ENCODE measurements around the gene GTF2A1.
A peak's percentile ranks its signal among the peaks of the same experiment; 100 is the strongest.

Gene GTF2A1

GRCh38 chr14:81206115-81206514 is 14.6 kb downstream of the GTF2A1 start:
- Histone ChIP-seq H3K56ac (ENCODE audit: low read length) (no peak overlapping the region), H2AK5ac (ENCODE audit: low read length) (no peak overlapping the region), H3K4me3 (ENCODE audit: low read length) (no peak overlapping the region), H3K4me2 (ENCODE audit: low read length) (no peak overlapping the region), H3K79me2 (ENCODE audit: control insufficient read depth, insufficient read depth, low read length) (peaks cover 25% of the 10 kb centered on the region), H3K4ac (ENCODE audit: low read depth, low read length) (no peak overlapping the region), H2BK120ac (ENCODE audit: low read depth, low read length) (no peak overlapping the region), H3K23ac (ENCODE audit: low read length) (no peak overlapping the region), H4K5ac (ENCODE audit: low read length) (no peak overlapping the region), H2BK5ac (ENCODE audit: low read length) (no peak overlapping the region), H4K8ac (ENCODE audit: low read depth, low read length) (no peak overlapping the region), H3K4me1 (ENCODE audit: control insufficient read depth, low read depth, low read length) (peaks cover 7% of the 10 kb centered on the region), H3K18ac (ENCODE audit: low read length) (no peak overlapping the region), H3K36me3 (ENCODE audit: control insufficient read depth, insufficient read depth, low read length) (peaks cover 2% of the 10 kb centered on the region), H3K27ac (ENCODE audit: low read depth, low read length) (no peak overlapping the region), H3K79me1 (ENCODE audit: low read length) (peaks cover 14% of the 10 kb centered on the region), H3K9ac (ENCODE audit: low read length) (no peak overlapping the region), H2BK15ac (replicated peaks; ENCODE audit: low read depth) (no peak overlapping the region), H3K27me3 (ENCODE audit: insufficient read depth, low read length, poor library complexity) (no peaks in the 10 kb centered on the region)
- no CpG with 5 or more reads among the region's 4 CpGs for WGBS (ENCODE audit: extremely low coverage, insufficient coverage, low lambda C conversion rate)
- no peak for DNase-seq

- no peak for DNase-seq
- WGBS (ENCODE audit: extremely low coverage, insufficient coverage, low lambda C conversion rate): no CpG with 5 or more reads among the region's 4 CpGs
- Histone ChIP-seq H2BK5ac (ENCODE audit: low read length) (no peak overlapping the region), H4K5ac (ENCODE audit: low read length) (no peak overlapping the region), H3K4me1 (ENCODE audit: control insufficient read depth, low read depth, low read length) (peaks cover 5% of the 10 kb centered on the region), H3K4me3 (ENCODE audit: low read length) (no peak overlapping the region), H2BK120ac (ENCODE audit: low read depth, low read length) (no peak overlapping the region), H3K18ac (ENCODE audit: low read length) (no peak overlapping the region), H3K36me3 (ENCODE audit: control insufficient read depth, insufficient read depth, low read length) (peaks cover 2% of the 10 kb centered on the region), H2AK5ac (ENCODE audit: low read length) (no peak overlapping the region), H2BK15ac (replicated peaks; ENCODE audit: low read depth) (no peak overlapping the region), H3K79me2 (ENCODE audit: control insufficient read depth, insufficient read depth, low read length) (peaks cover 23% of the 10 kb centered on the region), H3K56ac (ENCODE audit: low read length) (no peak overlapping the region), H3K23ac (ENCODE audit: low read length) (no peak overlapping the region), H3K79me1 (ENCODE audit: low read length) (peaks cover 12% of the 10 kb centered on the region), H3K27ac (ENCODE audit: low read depth, low read length) (no peak overlapping the region), H4K8ac (ENCODE audit: low read depth, low read length) (no peak overlapping the region), H3K4ac (ENCODE audit: low read depth, low read length) (no peak overlapping the region), H3K27me3 (ENCODE audit: insufficient read depth, low read length, poor library complexity) (no peaks in the 10 kb centered on the region), H3K4me2 (ENCODE audit: low read length) (no peak overlapping the region), H3K9ac (ENCODE audit: low read length) (no peak overlapping the region)
These were observed 15.1 kb downstream of the GTF2A1 start for GRCh38 chr14:81205639-81206038.

DNA sequence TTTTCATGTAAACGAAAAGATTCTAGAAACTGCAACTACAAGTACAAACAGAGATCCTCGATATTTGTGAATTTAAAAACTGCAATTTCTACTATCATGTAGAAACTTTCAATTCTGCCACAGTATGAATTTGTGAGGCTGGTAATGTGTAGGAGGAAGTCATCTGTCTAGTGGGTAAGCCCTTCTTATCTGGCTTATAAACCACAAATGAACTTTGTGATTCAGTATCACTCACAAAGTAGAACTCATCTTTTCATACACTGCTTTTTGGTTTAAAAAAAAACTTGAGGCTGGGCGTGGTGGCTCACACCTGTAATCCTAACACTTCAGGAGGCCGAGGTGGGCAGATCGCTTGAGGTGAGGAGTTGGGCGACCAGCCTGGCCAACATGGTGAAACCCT is 20.7 kb downstream of the GTF2A1 start:
- Histone ChIP-seq H3K79me2 (ENCODE audit: control insufficient read depth, insufficient read depth, low read length) (no peaks in the 10 kb centered on the region), H2BK15ac (replicated peaks; ENCODE audit: low read depth) (no peak overlapping the region), H3K56ac (ENCODE audit: low read length) (no peak overlapping the region), H4K8ac (ENCODE audit: low read depth, low read length) (no peak overlapping the region), H3K23ac (ENCODE audit: low read length) (no peak overlapping the region), H4K5ac (ENCODE audit: low read length) (no peak overlapping the region), H2AK5ac (ENCODE audit: low read length) (no peak overlapping the region), H3K36me3 (ENCODE audit: control insufficient read depth, insufficient read depth, low read length) (peaks cover 2% of the 10 kb centered on the region), H2BK5ac (ENCODE audit: low read length) (no peak overlapping the region), H3K27me3 (ENCODE audit: insufficient read depth, low read length, poor library complexity) (no peaks in the 10 kb centered on the region), H3K4ac (ENCODE audit: low read depth, low read length) (no peak overlapping the region), H3K4me2 (ENCODE audit: low read length) (no peak overlapping the region), H3K79me1 (ENCODE audit: low read length) (peaks cover 3% of the 10 kb centered on the region), H3K4me1 (ENCODE audit: control insufficient read depth, low read depth, low read length) (no peaks in the 10 kb centered on the region), H3K27ac (ENCODE audit: low read depth, low read length) (no peak overlapping the region), H3K18ac (ENCODE audit: low read length) (no peak overlapping the region), H3K4me3 (ENCODE audit: low read length) (no peak overlapping the region), H3K9ac (ENCODE audit: low read length) (no peak overlapping the region), H2BK120ac (ENCODE audit: low read depth, low read length) (no peak overlapping the region)
- WGBS (ENCODE audit: extremely low coverage, insufficient coverage, low lambda C conversion rate): no CpG with 5 or more reads among the region's 6 CpGs
- DNase-seq: no peak

DNA sequence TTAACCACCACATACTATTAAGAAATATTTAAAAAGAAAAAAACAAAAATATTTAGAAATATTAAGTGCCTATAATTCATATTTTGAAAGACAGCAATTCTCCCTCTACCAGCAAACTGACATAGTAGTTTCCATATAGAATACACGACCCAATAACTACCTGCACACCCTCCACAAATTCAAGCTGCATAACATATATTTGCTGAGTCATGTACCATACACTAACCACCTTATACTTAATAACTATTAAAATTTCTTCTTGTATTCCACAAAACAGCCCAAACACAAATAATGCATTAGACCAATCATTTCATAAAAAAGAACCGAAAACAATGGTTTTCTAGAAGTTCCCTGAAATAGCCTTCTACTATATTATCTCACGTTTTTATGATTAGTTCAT is 21.7 kb downstream of the GTF2A1 start:
- H3K79me1 ChIP-seq (ENCODE audit: low read length): peaks cover 3% of the 10 kb centered on the region
- H3K36me3 ChIP-seq (ENCODE audit: control insufficient read depth, insufficient read depth, low read length): peaks cover 2% of the 10 kb centered on the region
- no CpG with 5 or more reads among the region's 3 CpGs for WGBS (ENCODE audit: extremely low coverage, insufficient coverage, low lambda C conversion rate)

DNA sequence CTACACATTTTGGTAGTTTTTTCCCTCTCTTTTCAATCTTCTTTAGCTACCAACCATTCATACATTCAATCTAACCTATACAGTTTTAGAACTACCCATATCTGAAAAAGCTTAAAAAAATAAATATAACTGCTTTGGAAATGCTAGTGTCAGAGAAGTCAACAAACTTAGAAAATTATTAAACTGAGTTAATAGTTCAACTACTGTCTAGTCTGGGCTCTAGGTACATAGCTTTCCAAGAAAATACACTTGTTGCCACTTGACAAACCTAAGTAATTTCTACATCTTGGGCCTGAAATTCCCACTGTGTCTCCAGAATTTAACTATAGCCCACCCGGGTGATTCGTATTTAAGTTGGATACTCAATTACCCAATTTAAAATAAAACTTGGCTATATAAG is 22.1 kb downstream of the GTF2A1 start:
- Histone ChIP-seq H2AK5ac (ENCODE audit: low read length) (no peak overlapping the region), H2BK120ac (ENCODE audit: low read depth, low read length) (no peak overlapping the region), H3K9ac (ENCODE audit: low read length) (no peak overlapping the region), H3K79me1 (ENCODE audit: low read length) (peaks cover 2% of the 10 kb centered on the region), H3K56ac (ENCODE audit: low read length) (no peak overlapping the region), H3K4ac (ENCODE audit: low read depth, low read length) (no peak overlapping the region), H3K79me2 (ENCODE audit: control insufficient read depth, insufficient read depth, low read length) (no peaks in the 10 kb centered on the region), H3K36me3 (ENCODE audit: control insufficient read depth, insufficient read depth, low read length) (peaks cover 2% of the 10 kb centered on the region), H3K27me3 (ENCODE audit: insufficient read depth, low read length, poor library complexity) (no peaks in the 10 kb centered on the region), H2BK15ac (replicated peaks; ENCODE audit: low read depth) (no peak overlapping the region), H4K5ac (ENCODE audit: low read length) (no peak overlapping the region), H4K8ac (ENCODE audit: low read depth, low read length) (no peak overlapping the region), H3K27ac (ENCODE audit: low read depth, low read length) (no peak overlapping the region), H3K23ac (ENCODE audit: low read length) (no peak overlapping the region), H3K18ac (ENCODE audit: low read length) (no peak overlapping the region), H3K4me2 (ENCODE audit: low read length) (no peak overlapping the region), H2BK5ac (ENCODE audit: low read length) (no peak overlapping the region), H3K4me1 (ENCODE audit: control insufficient read depth, low read depth, low read length) (no peaks in the 10 kb centered on the region), H3K4me3 (ENCODE audit: low read length) (no peak overlapping the region)
- WGBS (ENCODE audit: extremely low coverage, insufficient coverage, low lambda C conversion rate): no CpG with 5 or more reads among the region's 2 CpGs
- DNase-seq: no peak

More for the DNA sequence above, 21.7 kb downstream of the GTF2A1 start:
- no peak overlapping the region for H2BK15ac ChIP-seq (replicated peaks; ENCODE audit: low read depth)
- no peak for DNase-seq
- H2AK5ac ChIP-seq (ENCODE audit: low read length): no peak overlapping the region
- H3K27me3 ChIP-seq (ENCODE audit: insufficient read depth, low read length, poor library complexity): no peaks in the 10 kb centered on the region
- no peak overlapping the region for H2BK5ac ChIP-seq (ENCODE audit: low read length)
- H3K56ac ChIP-seq (ENCODE audit: low read length): no peak overlapping the region
- no peak overlapping the region for H3K9ac ChIP-seq (ENCODE audit: low read length)
- H3K27ac ChIP-seq (ENCODE audit: low read depth, low read length): no peak overlapping the region
- no peak overlapping the region for H3K4ac ChIP-seq (ENCODE audit: low read depth, low read length)
- no peaks in the 10 kb centered on the region for H3K79me2 ChIP-seq (ENCODE audit: control insufficient read depth, insufficient read depth, low read length)
- H4K5ac ChIP-seq (ENCODE audit: low read length): no peak overlapping the region
- H3K4me2 ChIP-seq (ENCODE audit: low read length): no peak overlapping the region
- no peak overlapping the region for H4K8ac ChIP-seq (ENCODE audit: low read depth, low read length)
- H3K4me3 ChIP-seq (ENCODE audit: low read length): no peak overlapping the region
- no peak overlapping the region for H3K23ac ChIP-seq (ENCODE audit: low read length)
- no peak overlapping the region for H2BK120ac ChIP-seq (ENCODE audit: low read depth, low read length)
- H3K18ac ChIP-seq (ENCODE audit: low read length): no peak overlapping the region
- no peaks in the 10 kb centered on the region for H3K4me1 ChIP-seq (ENCODE audit: control insufficient read depth, low read depth, low read length)

GRCh38 chr14:81193924-81194633 is 26.7 kb downstream of the GTF2A1 start:
- no peak overlapping the region for H2BK120ac ChIP-seq (ENCODE audit: low read depth, low read length)
- no CpG with 5 or more reads among the region's 3 CpGs for WGBS (ENCODE audit: extremely low coverage, insufficient coverage, low lambda C conversion rate)
- no peak overlapping the region for H3K18ac ChIP-seq (ENCODE audit: low read length)
- H2BK15ac ChIP-seq (replicated peaks; ENCODE audit: low read depth): no peak overlapping the region
- peaks cover 2% of the 10 kb centered on the region for H3K36me3 ChIP-seq (ENCODE audit: control insufficient read depth, insufficient read depth, low read length)
- no peaks in the 10 kb centered on the region for H3K4me1 ChIP-seq (ENCODE audit: control insufficient read depth, low read depth, low read length)
- no peak overlapping the region for H3K4me2 ChIP-seq (ENCODE audit: low read length)
- H3K4ac ChIP-seq (ENCODE audit: low read depth, low read length): no peak overlapping the region
- no peak overlapping the region for H3K9ac ChIP-seq (ENCODE audit: low read length)
- no peak overlapping the region for H3K4me3 ChIP-seq (ENCODE audit: low read length)
- peak; percentile 23 for DNase-seq
- no peak overlapping the region for H4K8ac ChIP-seq (ENCODE audit: low read depth, low read length)
- H3K27me3 ChIP-seq (ENCODE audit: insufficient read depth, low read length, poor library complexity): no peaks in the 10 kb centered on the region
- H3K79me2 ChIP-seq (ENCODE audit: control insufficient read depth, insufficient read depth, low read length): no peaks in the 10 kb centered on the region
- H3K27ac ChIP-seq (ENCODE audit: low read depth, low read length): no peak overlapping the region
- no peak overlapping the region for H3K23ac ChIP-seq (ENCODE audit: low read length)
- H2BK5ac ChIP-seq (ENCODE audit: low read length): no peak overlapping the region
- no peak overlapping the region for H3K56ac ChIP-seq (ENCODE audit: low read length)
- H3K79me1 ChIP-seq (ENCODE audit: low read length): peaks cover 2% of the 10 kb centered on the region
- no peak overlapping the region for H2AK5ac ChIP-seq (ENCODE audit: low read length)
- no peak overlapping the region for H4K5ac ChIP-seq (ENCODE audit: low read length)
